Natural killer cell (primary cell): ENCODE data around the gene SPTA1. TPM values are rescaled to one million over a fixed set of nuclear protein-coding genes. Genes with fewer than 3 reads are reported as not detected.

Experiments used
- ATAC-seq, 3 donors: fragments of 150-1000 bp in 2 of 3; fragments of 200-7000 bp in 1 of 3; cut with Tn5 transposase; 1 replicate in 1 of 3; 2 replicates in 2 of 3; pipeline ENCODE4 v1.10.0; 2021; ENCODE audit warnings: mild to moderate bottlenecking in 2 of 3, moderate library complexity in 2 of 3
- DNase-seq, 2 donors: peaks; one replicate each; pipeline versions ENCODE4 v3.0.0 to v3.0.0-alpha.2; 2013 to 2021; ENCODE audit warnings: mixed read lengths in 1 of 2
- H3K27ac ChIP-seq: one replicate; pipeline ENCODE4 v1.5.1; 2013; ENCODE audit warnings: mild to moderate bottlenecking, low read length
- H3K27me3 ChIP-seq: one replicate; pipeline ENCODE4 v1.6.1; 2013; ENCODE audit warnings: low read length; ENCODE audit not compliant: control insufficient read depth, insufficient read depth
- H3K36me3 ChIP-seq: one replicate; pipeline ENCODE4 v1.6.1; 2013; ENCODE audit warnings: low read length; ENCODE audit not compliant: control insufficient read depth, insufficient read depth
- H3K4me1 ChIP-seq: one replicate; pipeline ENCODE4 v1.6.1; 2013; ENCODE audit warnings: low read length; ENCODE audit not compliant: control insufficient read depth, insufficient read depth
- H3K4me3 ChIP-seq: one replicate; pipeline ENCODE4 v1.5.1; 2013; ENCODE audit warnings: low read length
- H3K9me3 ChIP-seq: one replicate; pipeline ENCODE4 v1.6.1; 2013; ENCODE audit warnings: low read length; ENCODE audit not compliant: control insufficient read depth, insufficient read depth
- H3K27ac Mint-ChIP-seq, 2 donors: one replicate each; pipeline ENCODE4 v1.8.0; 2022; ENCODE audit warnings: mild to moderate bottlenecking in 2 of 2, mixed read lengths in 2 of 2, moderate library complexity in 1 of 2
- H3K27me3 Mint-ChIP-seq, 2 donors: one replicate each; pipeline ENCODE4 v1.8.0; 2022; ENCODE audit warnings: low read depth in 2 of 2, mixed read lengths in 2 of 2
- H3K36me3 Mint-ChIP-seq: one replicate; pipeline ENCODE4 v1.8.0; 2022; ENCODE audit warnings: mixed read lengths
- H3K4me1 Mint-ChIP-seq, 2 donors: one replicate each; pipeline ENCODE4 v1.8.0; 2022; ENCODE audit warnings: mixed read lengths in 2 of 2
- H3K4me3 Mint-ChIP-seq: one replicate; pipeline ENCODE4 v1.8.0; 2022; ENCODE audit warnings: mild to moderate bottlenecking, moderate library complexity, mixed read lengths
- H3K9me3 Mint-ChIP-seq, 2 donors: one replicate each; pipeline ENCODE4 v1.8.0; 2022; ENCODE audit warnings: mixed read lengths in 2 of 2
- WGBS: methylation state at CpG from one replicate; pipeline ENCODE4 v1.1.7; 2013; ENCODE audit warnings: missing lambda C conversion rate; ENCODE audit not compliant: insufficient coverage; 5-methylcytosine and 5-hydroxymethylcytosine counted together
- intact Hi-C: fragments of 100-400 bp; cut with micrococcal nuclease; formaldehyde crosslinking; loops from one replicate; pipeline ENCODE4 v1.14.2; 2022
- total RNA-seq, 4 donors: library from RNA; stranded (reverse); fragments of 120-200 nt in 1 of 4; gene quantifications; one replicate each; pipeline versions ENCODE4 v1.2.3 to v1.2.4, GENCODE V29; 2013 to 2022
- TF ChIP-seq, protein P1 (sequence below): fragments of 200-600 bp; IDR thresholded peaks from one replicate; pipeline ENCODE4 v1.8.0; 2022; ENCODE audit warnings: antibody characterized with exemption

SPTA1 gene
- total RNA-seq, 3 donors from 2014 or later (not counting 1 experiment from before 2014, with no cell fraction given): 0.30 TPM; not detected in 2

GRCh38 chr1:158644449-158644848 is 42.1 kb downstream of the SPTA1 start:
- TF ChIP-seq, protein P1, sequence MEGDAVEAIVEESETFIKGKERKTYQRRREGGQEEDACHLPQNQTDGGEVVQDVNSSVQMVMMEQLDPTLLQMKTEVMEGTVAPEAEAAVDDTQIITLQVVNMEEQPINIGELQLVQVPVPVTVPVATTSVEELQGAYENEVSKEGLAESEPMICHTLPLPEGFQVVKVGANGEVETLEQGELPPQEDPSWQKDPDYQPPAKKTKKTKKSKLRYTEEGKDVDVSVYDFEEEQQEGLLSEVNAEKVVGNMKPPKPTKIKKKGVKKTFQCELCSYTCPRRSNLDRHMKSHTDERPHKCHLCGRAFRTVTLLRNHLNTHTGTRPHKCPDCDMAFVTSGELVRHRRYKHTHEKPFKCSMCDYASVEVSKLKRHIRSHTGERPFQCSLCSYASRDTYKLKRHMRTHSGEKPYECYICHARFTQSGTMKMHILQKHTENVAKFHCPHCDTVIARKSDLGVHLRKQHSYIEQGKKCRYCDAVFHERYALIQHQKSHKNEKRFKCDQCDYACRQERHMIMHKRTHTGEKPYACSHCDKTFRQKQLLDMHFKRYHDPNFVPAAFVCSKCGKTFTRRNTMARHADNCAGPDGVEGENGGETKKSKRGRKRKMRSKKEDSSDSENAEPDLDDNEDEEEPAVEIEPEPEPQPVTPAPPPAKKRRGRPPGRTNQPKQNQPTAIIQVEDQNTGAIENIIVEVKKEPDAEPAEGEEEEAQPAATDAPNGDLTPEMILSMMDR: no peak
- Histone ChIP-seq H3K9me3 (no peaks in the 10 kb centered on the region), H3K27me3 (no peaks in the 10 kb centered on the region), H3K4me3 (no peak overlapping the region), H3K4me1 (peaks cover 2% of the 10 kb centered on the region), H3K36me3 (no peaks in the 10 kb centered on the region), H3K27ac (no peak overlapping the region)
- intact Hi-C loops: no loop called here
- Mint-ChIP-seq H3K4me3 (no peak overlapping the region), H3K4me1 (peaks cover 17 to 20% of the 10 kb centered on the region in 2 donors), H3K27ac (no peak overlapping the region), H3K9me3 (no peaks in the 10 kb centered on the region), H3K27me3 (no peaks in the 10 kb centered on the region), H3K36me3 (no peaks in the 10 kb centered on the region)
- ATAC-seq (no peak), DNase-seq (no peak)
- 17% methylated on average over 1 of the region's 2 CpGs for WGBS

GRCh38 chr1:158638904-158639303 is 47.6 kb downstream of the SPTA1 start:
- DNase-seq (no peak), ATAC-seq (no peak)
- intact Hi-C loops: no loop called here
- Histone ChIP-seq H3K27ac (no peak overlapping the region), H3K9me3 (no peaks in the 10 kb centered on the region), H3K4me1 (no peaks in the 10 kb centered on the region), H3K36me3 (no peaks in the 10 kb centered on the region), H3K27me3 (no peaks in the 10 kb centered on the region), H3K4me3 (no peak overlapping the region)
- Mint-ChIP-seq H3K4me3 (no peak overlapping the region), H3K27me3 (peaks cover 0 to 9% of the 10 kb centered on the region in 2 donors), H3K36me3 (no peaks in the 10 kb centered on the region), H3K27ac (no peak overlapping the region), H3K9me3 (no peaks in the 10 kb centered on the region), H3K4me1 (no peaks in the 10 kb centered on the region)
- TF ChIP-seq, protein P1: no peak

DNA sequence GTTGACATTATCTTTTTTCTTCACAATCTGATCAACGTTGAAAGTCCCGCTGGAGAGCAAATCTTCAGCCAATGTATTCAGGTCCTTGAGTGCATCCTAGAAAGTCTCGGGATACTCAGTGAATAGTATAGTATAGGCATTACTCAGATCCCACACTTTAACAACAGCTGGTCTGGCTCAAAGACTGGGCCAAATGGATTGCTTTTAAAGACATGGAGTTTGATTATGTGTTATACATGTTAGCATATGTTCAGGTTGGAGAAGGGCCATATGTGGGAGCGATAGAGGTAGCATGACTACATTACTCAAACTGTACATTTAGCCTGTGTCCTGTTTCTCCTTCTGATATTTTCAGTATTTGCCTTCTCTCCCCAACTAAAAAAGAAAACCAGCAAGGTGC is 48.4 kb downstream of the SPTA1 start:
- H3K4me1 ChIP-seq: no peaks in the 10 kb centered on the region
- intact Hi-C loops: no loop called here
- H3K36me3 ChIP-seq: no peaks in the 10 kb centered on the region
- no peak for DNase-seq
- Mint-ChIP-seq H3K4me3 (no peak overlapping the region), H3K9me3 (no peaks in the 10 kb centered on the region), H3K4me1 (no peaks in the 10 kb centered on the region), H3K36me3 (no peaks in the 10 kb centered on the region), H3K27ac (no peak overlapping the region), H3K27me3 (peaks cover 0 to 10% of the 10 kb centered on the region in 2 donors)
- no peaks in the 10 kb centered on the region for H3K9me3 ChIP-seq
- TF ChIP-seq, protein P1: no peak
- no peaks in the 10 kb centered on the region for H3K27me3 ChIP-seq
- ATAC-seq: no peak
- no peak overlapping the region for H3K27ac ChIP-seq
- H3K4me3 ChIP-seq: no peak overlapping the region
- 93% methylated on average over 4 of the region's 4 CpGs for WGBS

- Mint-ChIP-seq H3K4me1 (peaks cover 0 to 4% of the 10 kb centered on the region in 2 donors), H3K27ac (no peak overlapping the region), H3K27me3 (peaks cover 18 to 48% of the 10 kb centered on the region in 2 donors), H3K9me3 (no peaks in the 10 kb centered on the region), H3K36me3 (no peaks in the 10 kb centered on the region), H3K4me3 (no peak overlapping the region)
- Histone ChIP-seq H3K27me3 (no peaks in the 10 kb centered on the region), H3K27ac (no peak overlapping the region), H3K4me1 (no peaks in the 10 kb centered on the region), H3K36me3 (no peaks in the 10 kb centered on the region), H3K9me3 (no peaks in the 10 kb centered on the region), H3K4me3 (no peak overlapping the region)
- TF ChIP-seq, protein P1: no peak
- DNase-seq (no peak), ATAC-seq (no peak)
- 100% methylated on average over 1 of the region's 3 CpGs for WGBS
- intact Hi-C loops: loop anchor here (10.0 kb wide), 1 partner anchor 59 kb away; the partner anchor contains the start of gene OR6Y1
Observed at GRCh38 chr1:158613764-158614163, 72.8 kb downstream of the SPTA1 start.
